ENCODE data around the gene DDAH1.

DDAH1 gene

GRCh38 chr1:85333186-85333585 is 131.8 kb downstream of the DDAH1 start:
- no peak for DNase-seq (ENCODE audit: low read depth in 1 of 2, low spot score in 1 of 2)

- no peak for DNase-seq (ENCODE audit: low read depth in 1 of 2, low spot score in 1 of 2)
These were observed 132.4 kb downstream of the DDAH1 start for GRCh38 chr1:85332575-85332974.

- no peak for DNase-seq (ENCODE audit: low read depth in 1 of 2, low spot score in 1 of 2)
These were observed 134.2 kb downstream of the DDAH1 start for GRCh38 chr1:85330711-85331290.

- no peak for DNase-seq (ENCODE audit: low read depth in 1 of 2, low spot score in 1 of 2)
These were observed 134.7 kb downstream of the DDAH1 start for GRCh38 chr1:85330214-85330631.

- DNase-seq (ENCODE audit: low read depth in 1 of 2, low spot score in 1 of 2), result no peak
These were observed 136.1 kb downstream of the DDAH1 start for GRCh38 chr1:85328713-85329397.

GRCh38 chr1:85327759-85328158 is 137.2 kb downstream of the DDAH1 start:
- no peak for DNase-seq (ENCODE audit: low read depth in 1 of 2, low spot score in 1 of 2)

GRCh38 chr1:85326851-85327250 is 138.1 kb downstream of the DDAH1 start:
- DNase-seq (ENCODE audit: low read depth in 1 of 2, low spot score in 1 of 2), result no peak

- no peak for DNase-seq (ENCODE audit: low read depth in 1 of 2, low spot score in 1 of 2)
These were observed 138.6 kb downstream of the DDAH1 start for GRCh38 chr1:85326336-85326735.

- no peak for DNase-seq (ENCODE audit: low read depth in 1 of 2, low spot score in 1 of 2)
These were observed 139.0 kb downstream of the DDAH1 start for GRCh38 chr1:85325920-85326319.

- DNase-seq (ENCODE audit: low read depth in 1 of 2, low spot score in 1 of 2), result no peak
These were observed 141.2 kb downstream of the DDAH1 start for GRCh38 chr1:85323770-85324169.

- no peak for DNase-seq (ENCODE audit: low read depth in 1 of 2, low spot score in 1 of 2)
These were observed 142.3 kb downstream of the DDAH1 start for GRCh38 chr1:85322655-85323054.

- DNase-seq (ENCODE audit: low read depth in 1 of 2, low spot score in 1 of 2), result no peak
These were observed 143.6 kb downstream of the DDAH1 start for GRCh38 chr1:85321237-85321964.

GRCh38 chr1:85320371-85321131 is 144.4 kb downstream of the DDAH1 start:
- DNase-seq (ENCODE audit: low read depth in 1 of 2, low spot score in 1 of 2), result no peak

GRCh38 chr1:85319931-85320330 is 145.0 kb downstream of the DDAH1 start:
- no peak for DNase-seq (ENCODE audit: low read depth in 1 of 2, low spot score in 1 of 2)

GRCh38 chr1:85319491-85319890 is 145.5 kb downstream of the DDAH1 start:
- DNase-seq (ENCODE audit: low read depth in 1 of 2, low spot score in 1 of 2), result no peak

- DNase-seq (ENCODE audit: low read depth in 1 of 2, low spot score in 1 of 2), result no peak
These were observed 146.7 kb downstream of the DDAH1 start for GRCh38 chr1:85318217-85318616.

- DNase-seq (ENCODE audit: low read depth in 1 of 2, low spot score in 1 of 2), result no peak
These were observed 147.4 kb downstream of the DDAH1 start for GRCh38 chr1:85317560-85317959.

- DNase-seq (ENCODE audit: low read depth in 1 of 2, low spot score in 1 of 2), result no peak
These were observed 148.6 kb downstream of the DDAH1 start for GRCh38 chr1:85316321-85316720.

GRCh38 chr1:85315789-85316188 is 149.2 kb downstream of the DDAH1 start:
- no peak for DNase-seq (ENCODE audit: low read depth in 1 of 2, low spot score in 1 of 2)

- DNase-seq (ENCODE audit: low read depth in 1 of 2, low spot score in 1 of 2), result no peak
These were observed 150.2 kb downstream of the DDAH1 start for GRCh38 chr1:85314726-85315125.

- no peak for DNase-seq (ENCODE audit: low read depth in 1 of 2, low spot score in 1 of 2)
These were observed 150.9 kb downstream of the DDAH1 start for GRCh38 chr1:85313888-85314696.

All from activated T-helper 1 cell treated with anti-CD3 and anti-CD28 coated beads, Interleukin-2, amount 50 U/mL, for 16 hours (primary cell).